BE2C (cell line): ENCODE data around the gene ABHD10.

ENCODE experiments used
- DNase-seq: peaks from one replicate; pipeline ENCODE4 v3.0.0-alpha.2; 2020
- H3K27me3 ChIP-seq: fragments of 250-450 bp; sonication (Bioruptor Pico); 2 replicates; pipeline ENCODE4 v1.5.1; 2020; ENCODE audit warnings: mild to moderate bottlenecking
- H3K36me3 ChIP-seq: fragments of 250-450 bp; sonication (Bioruptor Pico); 2 replicates; pipeline ENCODE4 v1.5.1; 2020; ENCODE audit warnings: mild to moderate bottlenecking
- H3K4me1 ChIP-seq: fragments of 250-450 bp; sonication (Bioruptor Pico); 2 replicates; pipeline ENCODE4 v1.5.1; 2020
- H3K4me3 ChIP-seq: 2 replicates; pipeline ENCODE4 v1.5.1; 2011; ENCODE audit warnings: low read depth, low read length
- H3K9me3 ChIP-seq: fragments of 250-450 bp; sonication (Bioruptor Pico); 2 replicates; pipeline ENCODE4 v1.5.1; 2020
- TF ChIP-seq, protein P1 (sequence below): IDR thresholded peaks from 2 replicates; pipeline ENCODE4 v1.5.1; 2012; ENCODE audit warnings: mild to moderate bottlenecking, low read depth, low read length

The ABHD10 gene

DNA sequence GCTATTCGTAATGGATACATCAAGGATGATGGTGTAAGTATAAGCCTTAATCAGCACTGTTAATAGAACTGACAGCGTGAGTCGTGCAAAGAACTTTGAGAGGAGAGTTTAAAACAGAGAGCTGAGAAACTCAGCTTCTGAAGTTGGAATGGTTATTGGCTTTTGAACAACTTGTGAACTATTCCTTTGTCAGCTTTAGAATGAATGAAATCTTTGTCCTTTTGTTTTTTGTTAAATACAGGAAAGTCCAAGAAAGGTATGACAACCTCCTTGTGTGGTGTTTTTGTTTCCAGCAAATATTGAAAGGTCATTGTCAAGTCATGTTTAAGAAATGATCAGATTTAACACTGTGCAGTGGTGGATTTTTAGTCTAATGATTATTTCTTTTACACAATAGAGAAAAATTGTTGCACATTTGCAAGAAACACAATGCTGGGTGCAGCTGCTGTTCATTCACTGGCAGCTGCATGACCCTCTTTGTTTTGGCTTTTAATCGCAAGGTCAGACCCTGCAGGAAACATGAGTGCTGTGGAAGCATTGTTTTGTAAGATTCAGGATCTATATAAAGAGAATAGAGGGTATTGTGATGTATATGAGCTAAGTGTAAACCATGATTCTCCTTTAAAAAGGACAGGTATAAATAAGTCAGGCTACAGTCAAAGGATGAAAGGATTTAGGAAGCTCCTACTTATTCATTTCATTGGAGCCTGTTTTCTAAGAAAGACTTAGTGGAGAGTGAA, 21.7 kb upstream of the ABHD10 start:
- no peak overlapping the region for H3K4me3 ChIP-seq
- peaks cover 5% of the 10 kb centered on the region; the same call in 1 of the 2 replicates for H3K27me3 ChIP-seq
- H3K9me3 ChIP-seq, result no peaks in the 10 kb centered on the region
- DNase-seq, result no peak
- no peaks in the 10 kb centered on the region for H3K4me1 ChIP-seq
- TF ChIP-seq, protein P1, sequence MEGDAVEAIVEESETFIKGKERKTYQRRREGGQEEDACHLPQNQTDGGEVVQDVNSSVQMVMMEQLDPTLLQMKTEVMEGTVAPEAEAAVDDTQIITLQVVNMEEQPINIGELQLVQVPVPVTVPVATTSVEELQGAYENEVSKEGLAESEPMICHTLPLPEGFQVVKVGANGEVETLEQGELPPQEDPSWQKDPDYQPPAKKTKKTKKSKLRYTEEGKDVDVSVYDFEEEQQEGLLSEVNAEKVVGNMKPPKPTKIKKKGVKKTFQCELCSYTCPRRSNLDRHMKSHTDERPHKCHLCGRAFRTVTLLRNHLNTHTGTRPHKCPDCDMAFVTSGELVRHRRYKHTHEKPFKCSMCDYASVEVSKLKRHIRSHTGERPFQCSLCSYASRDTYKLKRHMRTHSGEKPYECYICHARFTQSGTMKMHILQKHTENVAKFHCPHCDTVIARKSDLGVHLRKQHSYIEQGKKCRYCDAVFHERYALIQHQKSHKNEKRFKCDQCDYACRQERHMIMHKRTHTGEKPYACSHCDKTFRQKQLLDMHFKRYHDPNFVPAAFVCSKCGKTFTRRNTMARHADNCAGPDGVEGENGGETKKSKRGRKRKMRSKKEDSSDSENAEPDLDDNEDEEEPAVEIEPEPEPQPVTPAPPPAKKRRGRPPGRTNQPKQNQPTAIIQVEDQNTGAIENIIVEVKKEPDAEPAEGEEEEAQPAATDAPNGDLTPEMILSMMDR, result no peak
- H3K36me3 ChIP-seq, result no peaks in the 10 kb centered on the region

DNA sequence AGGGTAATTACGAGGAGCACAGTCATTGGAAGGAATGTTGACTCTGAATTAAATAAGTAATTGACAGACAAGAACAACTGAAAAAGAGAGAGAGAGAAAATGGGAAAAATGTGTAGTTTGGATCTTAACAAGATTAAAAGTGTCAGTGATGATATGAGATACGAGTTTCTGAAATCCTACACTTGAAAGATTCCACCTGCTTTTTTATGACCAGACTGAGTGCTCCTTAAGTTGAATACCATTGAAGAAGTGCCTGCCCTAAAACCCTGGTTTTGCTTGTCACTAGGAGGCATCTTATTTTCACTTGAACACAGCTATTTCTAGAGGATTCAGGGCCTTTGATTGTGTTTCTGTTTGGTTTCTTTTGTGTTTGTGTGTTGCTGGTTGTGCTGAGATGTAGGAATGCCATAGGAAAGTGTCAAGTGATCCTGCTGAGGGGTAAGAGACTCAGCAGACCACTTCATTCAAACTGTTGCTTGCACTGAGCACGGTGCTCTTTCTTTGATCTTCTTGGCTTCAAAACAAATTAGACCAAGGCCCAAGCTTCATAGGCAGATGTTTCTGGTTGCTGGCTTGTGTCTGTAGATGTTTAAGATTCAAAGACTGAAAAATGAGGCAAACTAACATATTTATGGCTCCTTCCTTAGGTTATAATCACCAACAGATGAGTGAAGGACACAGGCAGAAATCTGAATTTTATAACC, 17.2 kb upstream of the ABHD10 start:
- DNase-seq, result no peak
- H3K4me3 ChIP-seq, result no peak overlapping the region
- no peaks in the 10 kb centered on the region for H3K27me3 ChIP-seq
- H3K4me1 ChIP-seq, result no peaks in the 10 kb centered on the region
- H3K36me3 ChIP-seq, result no peaks in the 10 kb centered on the region
- TF ChIP-seq, protein P1, result no peak
- H3K9me3 ChIP-seq, result no peaks in the 10 kb centered on the region

DNA sequence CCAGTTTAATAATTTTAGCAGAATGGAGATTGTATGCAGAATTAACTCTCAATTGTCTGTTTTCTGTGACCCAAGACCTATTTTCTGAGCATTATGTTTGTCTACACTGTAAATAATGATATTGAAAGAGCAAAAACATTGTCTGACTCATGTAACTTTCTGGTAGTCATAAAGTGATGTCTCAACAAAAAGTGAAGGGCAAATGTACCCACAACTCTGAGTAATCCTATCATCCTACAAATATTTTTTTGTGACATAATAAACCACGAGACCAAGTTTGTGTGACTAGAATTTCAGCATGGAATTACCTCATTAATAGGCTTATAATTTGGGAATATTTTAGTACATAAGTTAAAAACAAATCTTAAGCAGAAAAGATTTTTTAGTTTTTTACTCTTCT, 15.4 kb upstream of the ABHD10 start:
- Histone ChIP-seq H3K4me1 (no peaks in the 10 kb centered on the region; the same call in 1 of the 2 replicates), H3K36me3 (no peaks in the 10 kb centered on the region), H3K9me3 (no peaks in the 10 kb centered on the region), H3K4me3 (no peak overlapping the region), H3K27me3 (peaks cover 5% of the 10 kb centered on the region)
- no peak for DNase-seq
- TF ChIP-seq, protein P1, result no peak

DNA sequence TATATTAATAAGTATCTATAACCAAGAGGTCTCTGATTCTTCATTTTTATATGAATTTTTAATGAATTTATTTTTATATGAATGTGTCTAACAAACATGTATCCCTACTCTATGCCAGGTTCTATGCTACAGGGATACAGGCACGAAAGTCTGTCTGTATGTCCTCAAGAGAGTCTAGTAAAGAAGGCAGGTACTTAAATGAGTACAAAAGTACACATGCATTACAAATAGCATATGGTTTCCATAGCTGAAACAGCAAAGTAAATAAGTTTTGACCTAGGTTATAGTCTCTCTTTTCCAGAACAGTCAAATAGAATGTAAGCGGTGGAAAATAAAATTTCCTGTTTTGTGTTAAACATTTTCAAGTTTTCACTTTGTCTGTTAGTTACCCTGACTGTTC, 13.3 kb upstream of the ABHD10 start:
- H3K4me1 ChIP-seq, result no peaks in the 10 kb centered on the region; the same call in 1 of the 2 replicates
- TF ChIP-seq, protein P1, result no peak

DNA sequence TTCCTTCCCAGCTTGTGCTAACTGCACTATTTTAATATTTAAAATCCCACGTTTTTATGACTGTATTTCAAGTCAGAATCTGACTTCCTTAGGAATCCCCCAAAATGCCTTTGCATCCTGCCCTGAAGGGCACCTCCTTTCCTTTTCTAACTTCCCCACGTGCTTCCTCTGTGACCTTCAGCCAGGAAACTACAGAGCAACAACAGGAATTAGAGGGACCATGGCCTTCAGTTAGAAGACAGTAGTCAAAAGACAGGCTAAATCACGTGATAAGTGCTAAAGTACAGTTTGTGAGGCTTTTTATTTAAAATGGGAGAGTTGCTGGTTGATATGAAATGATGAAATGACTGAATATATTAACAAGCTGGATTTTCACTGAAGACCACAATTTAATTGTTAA, 11.8 kb upstream of the ABHD10 start:
- Histone ChIP-seq H3K27me3 (peaks cover 18% of the 10 kb centered on the region), H3K4me3 (no peak overlapping the region), H3K9me3 (no peaks in the 10 kb centered on the region), H3K36me3 (no peaks in the 10 kb centered on the region), H3K4me1 (no peaks in the 10 kb centered on the region; the same call in 1 of the 2 replicates)
- TF ChIP-seq, protein P1, result no peak
- DNase-seq, result no peak

More for the DNA sequence above, 13.3 kb upstream of the ABHD10 start:
- Histone ChIP-seq H3K27me3 (peaks cover 18% of the 10 kb centered on the region), H3K36me3 (no peaks in the 10 kb centered on the region), H3K9me3 (no peaks in the 10 kb centered on the region), H3K4me3 (no peak overlapping the region)
- DNase-seq, result no peak

DNA sequence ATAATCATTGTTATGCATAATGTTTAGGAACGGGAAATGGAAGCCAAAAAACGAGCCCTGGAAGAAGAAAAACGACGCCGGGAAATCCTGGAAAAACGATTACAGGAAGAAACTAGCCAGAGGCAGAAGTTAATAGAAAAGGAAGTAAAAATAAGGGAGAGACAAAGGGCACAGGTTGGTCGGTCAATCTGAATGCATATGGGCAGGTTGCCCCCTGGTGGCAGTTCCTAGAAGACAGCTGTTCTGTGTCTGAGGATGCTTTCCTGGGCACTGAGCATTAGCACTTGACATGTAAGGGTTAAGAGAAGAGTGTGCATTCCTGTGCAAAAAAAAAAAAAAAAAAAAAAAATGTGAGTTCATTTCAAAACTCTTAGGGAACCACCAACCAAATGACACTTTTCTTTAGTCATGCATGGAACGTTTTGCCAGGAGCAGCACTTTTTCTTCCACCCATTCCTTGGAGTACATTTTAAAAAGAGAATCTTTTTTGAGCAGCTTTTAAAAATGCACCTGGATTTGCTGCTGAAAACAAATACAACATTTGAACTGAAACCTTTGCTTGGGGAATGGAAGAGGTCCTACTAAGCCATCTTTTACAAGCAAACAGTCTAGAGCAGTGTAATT, 11.1 kb upstream of the ABHD10 start:
- Histone ChIP-seq H3K9me3 (no peaks in the 10 kb centered on the region), H3K4me1 (no peaks in the 10 kb centered on the region; the same call in 1 of the 2 replicates), H3K27me3 (peaks cover 18% of the 10 kb centered on the region), H3K36me3 (no peaks in the 10 kb centered on the region), H3K4me3 (no peak overlapping the region)
- DNase-seq, result peak; percentile 80
- TF ChIP-seq, protein P1, result peak; percentile 92
